ENCODE data around the gene GLE1.
"Not testable (repeated sequence)": the region's sequence is repeated elsewhere in the genome, so short reads cannot be mapped to it uniquely, and the experiment has no call there.

Gene GLE1

GRCh38 chr9:128568470-128569078 is 64.1 kb downstream of the GLE1 start:
- ChIA-PET POLR2A (no interaction called here), CTCF (interaction anchor here (1.5 kb wide), 1 partner anchor 14 kb away, joined by 3 read pairs; no protein-coding TSS in a partner anchor)
- no peaks in the 10 kb centered on the region for H3K27me3 ChIP-seq (replicated peaks in 2 of 5; ENCODE audit: control insufficient read depth in 4 of 5, insufficient read depth in 5 of 5, low read length in 4 of 5)
- peaks cover 8 to 39% (median 24%) of the 10 kb centered on the region in 4 experiments for H3K36me3 ChIP-seq (ENCODE audit: control insufficient read depth in 4 of 4, insufficient read depth in 4 of 4, low read length in 3 of 4)
- no peaks in the 10 kb centered on the region for H3K9me3 ChIP-seq (ENCODE audit: control extremely low read depth in 1 of 5, control insufficient read depth in 4 of 5, insufficient read depth in 2 of 5, low read depth in 1 of 5, low read length in 4 of 5)
- no peak for DNase-seq
- H3K27ac ChIP-seq (ENCODE audit: insufficient read depth in 1 of 2, low read depth in 1 of 2, low read length in 2 of 2, poor library complexity in 1 of 2, severe bottlenecking in 2 of 2): no peak overlapping the region
- WGBS (ENCODE audit: insufficient coverage): 100% methylated on average over 7 of the region's 8 CpGs
- H3K4me1 ChIP-seq (ENCODE audit: control extremely low read depth in 1 of 4, control insufficient read depth in 4 of 4, insufficient read depth in 4 of 4, low read length in 3 of 4): no peaks in the 10 kb centered on the region
- no peak overlapping the region for H3K4me3 ChIP-seq (ENCODE audit: control insufficient read depth in 1 of 7, extremely low read depth in 1 of 7, insufficient read depth in 4 of 7, low read depth in 2 of 7, low read length in 6 of 7)

GRCh38 chr9:128575469-128575868 is 71.0 kb downstream of the GLE1 start:
- Histone ChIP-seq H3K27me3 (replicated peaks in 2 of 5; ENCODE audit: control insufficient read depth in 4 of 5, insufficient read depth in 5 of 5, low read length in 4 of 5) (no peaks in the 10 kb centered on the region), H3K9me3 (ENCODE audit: control extremely low read depth in 1 of 5, control insufficient read depth in 4 of 5, insufficient read depth in 2 of 5, low read depth in 1 of 5, low read length in 4 of 5) (no peaks in the 10 kb centered on the region), H3K4me1 (ENCODE audit: control extremely low read depth in 1 of 4, control insufficient read depth in 4 of 4, insufficient read depth in 4 of 4, low read length in 3 of 4) (no peaks in the 10 kb centered on the region), H3K27ac (ENCODE audit: insufficient read depth in 1 of 2, low read depth in 1 of 2, low read length in 2 of 2, poor library complexity in 1 of 2, severe bottlenecking in 2 of 2) (no peak overlapping the region), H3K4me3 (ENCODE audit: control insufficient read depth in 1 of 7, extremely low read depth in 1 of 7, insufficient read depth in 4 of 7, low read depth in 2 of 7, low read length in 6 of 7) (no peak overlapping the region), H3K36me3 (ENCODE audit: control insufficient read depth in 4 of 4, insufficient read depth in 4 of 4, low read length in 3 of 4) (peaks cover 37 to 70% (median 55%) of the 10 kb centered on the region in 4 experiments)
- CTCF ChIA-PET: interaction anchor here (1.3 kb wide), 1 partner anchor 13 kb away, joined by 4 read pairs; no protein-coding TSS in a partner anchor
- 95% methylated on average over 4 of the region's 4 CpGs for WGBS (ENCODE audit: insufficient coverage)
- no peak for DNase-seq
- POLR2A ChIA-PET: no interaction called here

- Histone ChIP-seq H3K9me3 (ENCODE audit: control extremely low read depth in 1 of 5, control insufficient read depth in 4 of 5, insufficient read depth in 2 of 5, low read depth in 1 of 5, low read length in 4 of 5) (no peaks in the 10 kb centered on the region), H3K27me3 (replicated peaks in 2 of 5; ENCODE audit: control insufficient read depth in 4 of 5, insufficient read depth in 5 of 5, low read length in 4 of 5) (no peaks in the 10 kb centered on the region), H3K4me1 (ENCODE audit: control extremely low read depth in 1 of 4, control insufficient read depth in 4 of 4, insufficient read depth in 4 of 4, low read length in 3 of 4) (no peaks in the 10 kb centered on the region), H3K4me3 (ENCODE audit: control insufficient read depth in 1 of 7, extremely low read depth in 1 of 7, insufficient read depth in 4 of 7, low read depth in 2 of 7, low read length in 6 of 7) (no peak overlapping the region), H3K36me3 (ENCODE audit: control insufficient read depth in 4 of 4, insufficient read depth in 4 of 4, low read length in 3 of 4) (peaks cover 40 to 73% (median 60%) of the 10 kb centered on the region in 4 experiments), H3K27ac (ENCODE audit: insufficient read depth in 1 of 2, low read depth in 1 of 2, low read length in 2 of 2, poor library complexity in 1 of 2, severe bottlenecking in 2 of 2) (no peak overlapping the region)
- DNase-seq: no peak
- POLR2A ChIA-PET: no interaction called here
- 100% methylated on average over 1 of the region's 2 CpGs for WGBS (ENCODE audit: insufficient coverage)
- CTCF ChIA-PET: interaction anchor here (1.3 kb wide), 1 partner anchor 13 kb away, joined by 4 read pairs; no protein-coding TSS in a partner anchor
Observed at GRCh38 chr9:128575916-128576315, 71.4 kb downstream of the GLE1 start.

- Histone ChIP-seq H3K4me1 (ENCODE audit: control extremely low read depth in 1 of 4, control insufficient read depth in 4 of 4, insufficient read depth in 4 of 4, low read length in 3 of 4) (no peaks in the 10 kb centered on the region), H3K9me3 (ENCODE audit: control extremely low read depth in 1 of 5, control insufficient read depth in 4 of 5, insufficient read depth in 2 of 5, low read depth in 1 of 5, low read length in 4 of 5) (no peaks in the 10 kb centered on the region), H3K36me3 (ENCODE audit: control insufficient read depth in 4 of 4, insufficient read depth in 4 of 4, low read length in 3 of 4) (peaks cover 49 to 83% (median 69%) of the 10 kb centered on the region in 4 experiments), H3K27ac (ENCODE audit: insufficient read depth in 1 of 2, low read depth in 1 of 2, low read length in 2 of 2, poor library complexity in 1 of 2, severe bottlenecking in 2 of 2) (no peak overlapping the region), H3K27me3 (replicated peaks in 2 of 5; ENCODE audit: control insufficient read depth in 4 of 5, insufficient read depth in 5 of 5, low read length in 4 of 5) (no peaks in the 10 kb centered on the region), H3K4me3 (ENCODE audit: control insufficient read depth in 1 of 7, extremely low read depth in 1 of 7, insufficient read depth in 4 of 7, low read depth in 2 of 7, low read length in 6 of 7) (no peak overlapping the region)
- POLR2A ChIA-PET: no interaction called here
- no peak for DNase-seq
- CTCF ChIA-PET: no interaction called here
- 98% methylated on average over 8 of the region's 8 CpGs for WGBS (ENCODE audit: insufficient coverage)
Observed at GRCh38 chr9:128577206-128577605, 72.7 kb downstream of the GLE1 start.

- Histone ChIP-seq H3K36me3 (ENCODE audit: control insufficient read depth in 4 of 4, insufficient read depth in 4 of 4, low read length in 3 of 4) (peaks cover 55 to 94% (median 77%) of the 10 kb centered on the region in 4 experiments), H3K9me3 (ENCODE audit: control extremely low read depth in 1 of 5, control insufficient read depth in 4 of 5, insufficient read depth in 2 of 5, low read depth in 1 of 5, low read length in 4 of 5) (no peaks in the 10 kb centered on the region), H3K27me3 (replicated peaks in 2 of 5; ENCODE audit: control insufficient read depth in 4 of 5, insufficient read depth in 5 of 5, low read length in 4 of 5) (no peaks in the 10 kb centered on the region), H3K27ac (ENCODE audit: insufficient read depth in 1 of 2, low read depth in 1 of 2, low read length in 2 of 2, poor library complexity in 1 of 2, severe bottlenecking in 2 of 2) (no peak overlapping the region), H3K4me1 (ENCODE audit: control extremely low read depth in 1 of 4, control insufficient read depth in 4 of 4, insufficient read depth in 4 of 4, low read length in 3 of 4) (no peaks in the 10 kb centered on the region), H3K4me3 (ENCODE audit: control insufficient read depth in 1 of 7, extremely low read depth in 1 of 7, insufficient read depth in 4 of 7, low read depth in 2 of 7, low read length in 6 of 7) (no peak overlapping the region)
- no peak for DNase-seq
- no CpG with 5 or more reads among the region's 1 CpG for WGBS (ENCODE audit: insufficient coverage)
- ChIA-PET CTCF (interaction anchor here (1.2 to 1.6 kb wide), 2 partner anchors 16 to 32 kb away, joined by 3 to 4 read pairs; no protein-coding TSS in a partner anchor), POLR2A (no interaction called here)
Observed at GRCh38 chr9:128579194-128579593, 74.7 kb downstream of the GLE1 start.

- DNase-seq: no peak
- Histone ChIP-seq H3K27ac (ENCODE audit: insufficient read depth in 1 of 2, low read depth in 1 of 2, low read length in 2 of 2, poor library complexity in 1 of 2, severe bottlenecking in 2 of 2) (no peak overlapping the region), H3K9me3 (ENCODE audit: control extremely low read depth in 1 of 5, control insufficient read depth in 4 of 5, insufficient read depth in 2 of 5, low read depth in 1 of 5, low read length in 4 of 5) (no peaks in the 10 kb centered on the region), H3K36me3 (ENCODE audit: control insufficient read depth in 4 of 4, insufficient read depth in 4 of 4, low read length in 3 of 4) (peaks cover 59 to 95% (median 77%) of the 10 kb centered on the region in 4 experiments), H3K27me3 (replicated peaks in 2 of 5; ENCODE audit: control insufficient read depth in 4 of 5, insufficient read depth in 5 of 5, low read length in 4 of 5) (no peaks in the 10 kb centered on the region), H3K4me1 (ENCODE audit: control extremely low read depth in 1 of 4, control insufficient read depth in 4 of 4, insufficient read depth in 4 of 4, low read length in 3 of 4) (no peaks in the 10 kb centered on the region), H3K4me3 (ENCODE audit: control insufficient read depth in 1 of 7, extremely low read depth in 1 of 7, insufficient read depth in 4 of 7, low read depth in 2 of 7, low read length in 6 of 7) (no peak overlapping the region)
- CTCF ChIA-PET: no interaction called here
- 98% methylated on average over 9 of the region's 10 CpGs for WGBS (ENCODE audit: insufficient coverage)
- POLR2A ChIA-PET: no interaction called here
Observed at GRCh38 chr9:128580731-128581130, 76.2 kb downstream of the GLE1 start.

- H3K27me3 ChIP-seq (replicated peaks in 2 of 5; ENCODE audit: control insufficient read depth in 4 of 5, insufficient read depth in 5 of 5, low read length in 4 of 5); DNase-seq; H3K27ac ChIP-seq (ENCODE audit: insufficient read depth in 1 of 2, low read depth in 1 of 2, low read length in 2 of 2, poor library complexity in 1 of 2, severe bottlenecking in 2 of 2); H3K4me1 ChIP-seq (ENCODE audit: control extremely low read depth in 1 of 4, control insufficient read depth in 4 of 4, insufficient read depth in 4 of 4, low read length in 3 of 4); H3K9me3 ChIP-seq (ENCODE audit: control extremely low read depth in 1 of 5, control insufficient read depth in 4 of 5, insufficient read depth in 2 of 5, low read depth in 1 of 5, low read length in 4 of 5); POLR2A ChIA-PET; H3K4me3 ChIP-seq (ENCODE audit: control insufficient read depth in 1 of 7, extremely low read depth in 1 of 7, insufficient read depth in 4 of 7, low read depth in 2 of 7, low read length in 6 of 7); CTCF ChIA-PET: not testable (repeated sequence)
- 92% methylated on average over 5 of the region's 8 CpGs for WGBS (ENCODE audit: insufficient coverage)
- H3K36me3 ChIP-seq (ENCODE audit: control insufficient read depth in 4 of 4, insufficient read depth in 4 of 4, low read length in 3 of 4): peaks cover 50 to 88% (median 67%) of the 10 kb centered on the region in 4 experiments
Observed at GRCh38 chr9:128585155-128585554, 80.6 kb downstream of the GLE1 start.
